ENCODE data around the gene B3GNT5.

DNA sequence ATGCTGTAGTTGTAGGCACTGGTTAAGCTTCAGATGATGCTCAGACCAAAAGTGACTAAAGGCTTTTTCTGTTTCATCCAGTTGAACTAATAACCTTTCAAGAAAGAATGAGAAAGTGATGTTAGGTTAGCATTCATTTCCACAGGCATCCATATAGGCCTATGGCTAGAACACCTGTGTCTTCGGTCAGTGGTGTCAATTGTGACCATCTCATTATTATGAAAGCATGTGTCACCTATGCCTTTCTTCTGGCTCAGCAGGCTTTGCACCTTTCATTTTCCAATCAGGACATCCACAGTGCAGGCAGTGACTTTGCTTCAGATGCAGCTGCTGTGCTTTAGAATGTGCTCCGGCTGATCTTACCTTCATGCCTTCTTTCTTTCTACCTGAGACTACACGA lies 57.9 kb downstream of the B3GNT5 start:
- no peak for TF ChIP-seq POLR2A (IDR thresholded peaks at IDR 0.05)
- TF ChIP-seq, protein P1, sequence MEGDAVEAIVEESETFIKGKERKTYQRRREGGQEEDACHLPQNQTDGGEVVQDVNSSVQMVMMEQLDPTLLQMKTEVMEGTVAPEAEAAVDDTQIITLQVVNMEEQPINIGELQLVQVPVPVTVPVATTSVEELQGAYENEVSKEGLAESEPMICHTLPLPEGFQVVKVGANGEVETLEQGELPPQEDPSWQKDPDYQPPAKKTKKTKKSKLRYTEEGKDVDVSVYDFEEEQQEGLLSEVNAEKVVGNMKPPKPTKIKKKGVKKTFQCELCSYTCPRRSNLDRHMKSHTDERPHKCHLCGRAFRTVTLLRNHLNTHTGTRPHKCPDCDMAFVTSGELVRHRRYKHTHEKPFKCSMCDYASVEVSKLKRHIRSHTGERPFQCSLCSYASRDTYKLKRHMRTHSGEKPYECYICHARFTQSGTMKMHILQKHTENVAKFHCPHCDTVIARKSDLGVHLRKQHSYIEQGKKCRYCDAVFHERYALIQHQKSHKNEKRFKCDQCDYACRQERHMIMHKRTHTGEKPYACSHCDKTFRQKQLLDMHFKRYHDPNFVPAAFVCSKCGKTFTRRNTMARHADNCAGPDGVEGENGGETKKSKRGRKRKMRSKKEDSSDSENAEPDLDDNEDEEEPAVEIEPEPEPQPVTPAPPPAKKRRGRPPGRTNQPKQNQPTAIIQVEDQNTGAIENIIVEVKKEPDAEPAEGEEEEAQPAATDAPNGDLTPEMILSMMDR (IDR thresholded peaks at IDR 0.05) = no peak

Data from breast epithelium (tissue), 3 donors.